ENCODE data around the gene NUMA1. TPM values are rescaled to one million over a fixed set of nuclear protein-coding genes. Genes with fewer than 3 reads are reported as not detected.

NUMA1 gene, protein sequence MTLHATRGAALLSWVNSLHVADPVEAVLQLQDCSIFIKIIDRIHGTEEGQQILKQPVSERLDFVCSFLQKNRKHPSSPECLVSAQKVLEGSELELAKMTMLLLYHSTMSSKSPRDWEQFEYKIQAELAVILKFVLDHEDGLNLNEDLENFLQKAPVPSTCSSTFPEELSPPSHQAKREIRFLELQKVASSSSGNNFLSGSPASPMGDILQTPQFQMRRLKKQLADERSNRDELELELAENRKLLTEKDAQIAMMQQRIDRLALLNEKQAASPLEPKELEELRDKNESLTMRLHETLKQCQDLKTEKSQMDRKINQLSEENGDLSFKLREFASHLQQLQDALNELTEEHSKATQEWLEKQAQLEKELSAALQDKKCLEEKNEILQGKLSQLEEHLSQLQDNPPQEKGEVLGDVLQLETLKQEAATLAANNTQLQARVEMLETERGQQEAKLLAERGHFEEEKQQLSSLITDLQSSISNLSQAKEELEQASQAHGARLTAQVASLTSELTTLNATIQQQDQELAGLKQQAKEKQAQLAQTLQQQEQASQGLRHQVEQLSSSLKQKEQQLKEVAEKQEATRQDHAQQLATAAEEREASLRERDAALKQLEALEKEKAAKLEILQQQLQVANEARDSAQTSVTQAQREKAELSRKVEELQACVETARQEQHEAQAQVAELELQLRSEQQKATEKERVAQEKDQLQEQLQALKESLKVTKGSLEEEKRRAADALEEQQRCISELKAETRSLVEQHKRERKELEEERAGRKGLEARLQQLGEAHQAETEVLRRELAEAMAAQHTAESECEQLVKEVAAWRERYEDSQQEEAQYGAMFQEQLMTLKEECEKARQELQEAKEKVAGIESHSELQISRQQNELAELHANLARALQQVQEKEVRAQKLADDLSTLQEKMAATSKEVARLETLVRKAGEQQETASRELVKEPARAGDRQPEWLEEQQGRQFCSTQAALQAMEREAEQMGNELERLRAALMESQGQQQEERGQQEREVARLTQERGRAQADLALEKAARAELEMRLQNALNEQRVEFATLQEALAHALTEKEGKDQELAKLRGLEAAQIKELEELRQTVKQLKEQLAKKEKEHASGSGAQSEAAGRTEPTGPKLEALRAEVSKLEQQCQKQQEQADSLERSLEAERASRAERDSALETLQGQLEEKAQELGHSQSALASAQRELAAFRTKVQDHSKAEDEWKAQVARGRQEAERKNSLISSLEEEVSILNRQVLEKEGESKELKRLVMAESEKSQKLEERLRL (N-terminal part only)
- 101 and 119 TPM in 2 replicates for total RNA-seq

DNA sequence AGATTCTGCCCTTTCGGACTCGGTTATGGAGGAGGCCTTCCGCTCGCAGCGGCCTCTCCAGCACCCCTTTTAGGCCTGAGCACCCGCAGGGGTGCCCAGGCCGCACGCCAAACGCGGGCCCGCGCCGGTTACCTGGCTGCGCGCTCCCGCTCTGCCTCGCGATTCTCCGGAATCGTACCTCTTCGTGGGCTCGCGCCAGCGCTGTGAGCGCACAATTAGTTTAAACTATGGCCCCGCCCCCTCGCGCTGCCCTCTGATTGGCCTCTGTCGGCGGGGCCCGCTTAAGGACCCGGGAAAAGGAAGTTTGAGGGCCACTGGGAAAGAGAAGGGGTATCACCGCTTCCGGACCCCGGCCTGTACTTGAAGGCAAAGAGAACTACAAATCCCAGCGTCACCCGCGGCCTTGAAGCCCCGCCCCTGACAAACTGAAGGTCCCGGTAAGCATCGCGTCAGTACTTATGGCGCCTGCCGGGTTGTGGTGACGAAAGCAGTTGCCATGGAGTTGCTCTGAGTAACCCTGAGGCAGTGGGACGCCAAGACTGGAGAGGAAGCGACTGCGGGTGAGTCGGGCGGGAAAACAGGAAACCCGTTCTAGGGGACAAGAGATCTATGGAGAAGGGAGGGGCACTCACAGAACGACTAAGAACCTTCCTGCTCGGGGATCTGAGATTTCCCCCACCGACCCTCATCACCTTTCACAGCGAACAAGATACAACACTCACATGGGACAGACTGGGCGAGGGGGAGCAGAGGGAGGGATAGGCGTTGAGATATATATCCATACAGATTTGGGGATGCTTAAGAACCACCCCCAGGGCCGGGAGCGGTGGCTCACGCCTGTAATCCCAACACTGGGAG lies at the start of gene NUMA1, which contains the start of gene LRRC51:
Gene NUMA1, minus strand, starts transcription at position 217 of the 858 bp plus-strand sequence. CDS start 44,599 bp downstream, outside the sequence.
Gene LRRC51, plus strand, starts transcription at position 525 of the 858 bp plus-strand sequence. CDS start 8,234 bp downstream, outside the sequence.
- peak; percentile 100 for DNase-seq (ENCODE audit: low read depth in 2 of 2)

GRCh38 chr11:72129381-72129780 lies 49.0 kb upstream of the NUMA1 start:
- DNase-seq (ENCODE audit: low read depth in 2 of 2): no peak

DNA sequence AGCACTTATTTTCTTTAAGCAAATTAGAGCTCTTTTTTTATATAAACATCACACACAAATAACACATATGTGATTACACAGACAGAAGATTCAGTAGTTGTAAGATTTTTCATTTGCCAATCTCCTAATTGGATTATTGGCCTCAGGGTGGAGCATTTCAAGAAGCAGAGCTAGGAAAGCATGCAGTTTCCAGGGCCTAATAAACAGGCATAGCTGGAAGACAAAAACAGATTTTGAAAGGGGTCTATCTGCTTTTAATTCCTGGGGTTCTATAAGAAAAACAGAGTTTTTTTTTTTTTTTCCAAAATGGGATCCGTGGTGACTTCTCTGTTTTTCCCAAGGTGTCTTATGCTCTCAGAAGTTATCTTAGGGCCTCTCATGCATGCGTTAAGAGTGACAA lies 47.6 kb upstream of the NUMA1 start:
- DNase-seq (ENCODE audit: low read depth in 2 of 2): no peak

DNA sequence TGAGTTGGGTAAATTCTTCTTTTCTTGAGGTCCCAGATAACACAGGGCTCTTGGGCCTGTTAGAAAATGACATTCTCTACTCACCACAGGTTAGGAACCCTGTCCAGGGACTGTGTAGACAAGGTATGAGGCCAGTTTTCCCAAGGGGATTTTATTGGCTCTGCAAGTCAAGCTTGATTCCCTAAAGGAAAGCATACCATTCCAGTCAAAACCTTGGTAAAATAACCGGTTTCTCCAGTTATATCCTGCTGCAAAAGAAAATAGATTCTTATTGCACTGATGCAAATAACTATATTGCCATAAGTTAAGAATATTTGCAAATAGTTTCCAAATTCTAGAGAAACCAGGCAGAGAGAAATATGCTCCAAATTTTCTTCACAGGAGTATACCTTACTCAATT lies 45.6 kb upstream of the NUMA1 start:
- DNase-seq (ENCODE audit: low read depth in 2 of 2): no peak

- no peak for DNase-seq (ENCODE audit: low read depth in 2 of 2)
These were observed 43.7 kb upstream of the NUMA1 start for GRCh38 chr11:72124046-72124445.

DNA sequence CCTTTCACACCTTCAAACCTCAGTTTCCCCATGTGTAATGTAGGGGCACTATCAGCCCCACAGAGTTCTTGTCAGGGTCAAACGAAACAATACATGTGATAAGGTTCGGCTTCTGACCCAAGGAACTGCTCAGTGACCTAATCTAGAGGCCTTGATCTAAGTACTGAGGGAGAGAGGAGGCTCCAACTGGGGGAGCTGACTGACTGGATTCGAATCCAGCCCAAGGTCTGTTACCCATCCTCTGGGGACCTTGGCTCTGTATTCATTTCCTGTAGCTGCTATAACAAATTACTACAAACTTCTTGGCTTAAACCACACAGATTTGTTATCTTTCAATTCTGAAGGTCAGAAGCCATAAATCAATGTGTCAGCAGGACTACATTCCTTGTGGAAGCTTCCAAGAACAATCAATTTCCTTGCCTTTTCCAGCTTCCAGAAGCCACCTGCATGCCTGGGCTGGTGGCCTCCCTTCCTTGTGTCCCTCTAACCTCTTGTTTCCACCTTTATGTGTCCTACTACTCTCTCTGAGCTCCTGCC lies 42.8 kb upstream of the NUMA1 start:
- DNase-seq (ENCODE audit: low read depth in 2 of 2): no peak

- no peak for DNase-seq (ENCODE audit: low read depth in 2 of 2)
These were observed 42.3 kb upstream of the NUMA1 start for GRCh38 chr11:72122607-72123006.

- no peak for DNase-seq (ENCODE audit: low read depth in 2 of 2)
These were observed 40.6 kb upstream of the NUMA1 start for GRCh38 chr11:72120930-72121329.

- no peak for DNase-seq (ENCODE audit: low read depth in 2 of 2)
These were observed 38.9 kb upstream of the NUMA1 start for GRCh38 chr11:72119198-72119597.

DNA sequence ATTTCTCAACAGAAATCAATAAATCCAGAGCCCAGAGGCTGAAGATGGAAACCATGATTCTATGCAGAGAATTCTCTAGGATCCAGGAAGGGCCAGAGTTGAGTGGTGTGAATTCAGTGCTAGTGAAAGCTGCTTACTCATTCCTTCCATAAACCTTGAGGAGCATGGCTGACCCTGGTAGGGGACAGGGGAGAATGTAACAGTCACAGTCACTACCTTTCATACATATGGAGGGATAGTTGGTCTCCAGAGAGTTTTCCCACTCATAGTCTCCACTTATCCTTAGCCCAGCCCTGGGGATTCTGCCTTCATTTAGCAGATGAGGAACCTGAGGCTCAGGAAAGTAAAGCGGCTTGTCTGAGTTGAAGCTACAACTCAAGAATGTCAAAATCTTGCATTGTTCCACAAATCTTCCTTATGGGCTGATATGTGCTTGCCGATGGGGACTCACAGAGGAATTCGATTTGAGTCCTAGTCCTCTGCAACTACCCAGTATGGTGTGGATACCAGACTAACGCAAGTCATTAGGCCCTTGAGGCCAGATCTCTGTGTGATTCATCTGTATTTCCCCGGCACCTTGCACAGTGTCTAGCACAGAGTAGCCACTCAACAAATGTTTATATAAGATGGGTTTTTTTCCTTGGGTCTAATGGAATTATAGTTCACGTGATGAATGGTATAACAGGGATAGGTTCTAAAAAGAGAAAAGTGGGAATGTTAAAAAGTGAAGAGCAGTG lies 35.8 kb upstream of the NUMA1 start:
- no peak for DNase-seq (ENCODE audit: low read depth in 2 of 2)

GRCh38 chr11:72114570-72114969 lies 34.2 kb upstream of the NUMA1 start:
- DNase-seq (ENCODE audit: low read depth in 2 of 2): no peak

DNA sequence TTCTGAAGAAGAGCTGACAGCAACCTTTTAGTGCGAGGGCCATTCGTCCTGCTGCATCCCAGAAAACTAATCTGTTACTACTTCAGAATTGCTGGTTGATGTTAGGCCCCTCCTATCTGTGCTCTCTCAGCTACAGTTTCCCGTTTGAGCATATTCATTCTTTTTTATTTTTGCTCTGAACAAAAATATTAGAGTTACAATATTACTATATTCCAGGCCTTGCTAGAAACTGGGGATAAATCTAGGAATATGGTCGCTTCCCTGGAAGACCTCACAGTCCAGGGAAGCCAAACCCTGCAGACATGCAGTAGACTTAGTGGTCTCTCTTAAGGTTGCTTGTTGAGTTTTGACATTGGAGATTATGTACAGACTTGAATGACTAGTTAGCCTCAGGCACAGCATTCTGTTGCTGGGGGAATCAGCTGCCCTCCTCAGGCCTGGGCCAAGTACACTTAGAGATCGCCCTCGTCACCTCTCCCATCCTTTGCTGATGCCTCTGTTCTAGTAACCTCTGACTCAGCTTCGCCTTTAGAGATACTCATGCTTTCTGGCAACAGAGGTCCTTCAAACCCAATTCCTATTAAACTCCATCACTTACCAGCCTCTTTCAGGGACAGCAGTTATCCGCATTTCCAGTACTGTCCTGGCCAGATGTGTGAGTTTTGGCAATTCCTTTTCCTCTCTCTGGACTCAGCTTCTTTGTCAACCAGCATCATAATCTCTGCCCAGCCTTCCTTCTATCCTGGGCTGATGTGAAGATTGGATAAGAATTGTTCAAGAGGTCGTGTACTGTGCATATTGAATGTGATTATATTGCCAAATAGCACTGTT lies 32.9 kb upstream of the NUMA1 start:
- DNase-seq (ENCODE audit: low read depth in 2 of 2): no peak

- peak; percentile 99 to 100 for DNase-seq (ENCODE audit: low read depth in 2 of 2)
These were observed 32.0 kb upstream of the NUMA1 start, which contains the start of gene ANAPC15 for GRCh38 chr11:72112143-72112977. ANAPC15 (minus strand) TSS chr11:72112695; CDS start chr11:72111276, 1,419 bp downstream.

- no peak for DNase-seq (ENCODE audit: low read depth in 2 of 2)
These were observed 31.2 kb upstream of the NUMA1 start for GRCh38 chr11:72111300-72112142.

DNA sequence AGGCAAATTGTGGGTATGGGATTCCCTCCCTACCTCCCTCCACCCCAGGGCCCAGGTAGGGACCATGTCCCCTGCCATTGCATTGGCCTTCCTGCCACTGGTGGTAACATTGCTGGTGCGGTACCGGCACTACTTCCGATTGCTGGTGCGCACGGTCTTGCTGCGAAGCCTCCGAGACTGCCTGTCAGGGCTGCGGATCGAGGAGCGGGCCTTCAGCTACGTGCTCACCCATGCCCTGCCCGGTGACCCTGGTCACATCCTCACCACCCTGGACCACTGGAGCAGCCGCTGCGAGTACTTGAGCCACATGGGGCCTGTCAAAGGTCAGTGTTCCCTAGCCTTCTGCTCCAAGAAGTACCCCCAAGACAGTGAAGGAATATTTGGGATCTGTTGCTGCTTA lies 25.5 kb upstream of the NUMA1 start, which contains the start of gene TOMT:
Gene TOMT, plus strand, starts transcription at position 37 of the 400 bp plus-strand sequence. Its CDS starts 28 bp downstream, at position 65.
- DNase-seq (ENCODE audit: low read depth in 2 of 2): no peak

GRCh38 chr11:72103754-72104167 lies 23.4 kb upstream of the NUMA1 start:
- no peak for DNase-seq (ENCODE audit: low read depth in 2 of 2)
